Omental fat pad (tissue), 4 donors: ENCODE results near the gene LRRC39. TPM values are rescaled to one million over a fixed set of nuclear protein-coding genes. Genes with fewer than 3 reads are reported as not detected.

Experiments used
- ATAC-seq: fragments of 150-250 bp; one replicate; pipeline ENCODE4 v1.9.1; 2016; ENCODE audit warnings: mild to moderate bottlenecking, moderate library complexity; ENCODE audit not compliant: low FRiP score
- DNase-seq: peaks from one replicate; pipeline ENCODE4 v3.0.0-alpha.2; 2019; ENCODE audit warnings: low spot score
- CTCF ChIP-seq, 3 donors: fragments of 450-650 bp; IDR thresholded peaks; one replicate each; pipeline ENCODE4 v1.5.1; 2016 to 2017; ENCODE audit warnings: antibody characterized with exemption in 3 of 3, mild to moderate bottlenecking in 3 of 3, moderate library complexity in 2 of 3
- total RNA-seq, 4 donors: library from RNA; depleted of rRNA; stranded (reverse); fragments of >200 nt; gene quantifications; one replicate each; pipeline ENCODE4 v1.1.0, GENCODE V29; 2016

The LRRC39 gene
- total RNA-seq, 4 donors from 2014 or later: 0.50 to 1.4 (median 1.2) TPM

DNA sequence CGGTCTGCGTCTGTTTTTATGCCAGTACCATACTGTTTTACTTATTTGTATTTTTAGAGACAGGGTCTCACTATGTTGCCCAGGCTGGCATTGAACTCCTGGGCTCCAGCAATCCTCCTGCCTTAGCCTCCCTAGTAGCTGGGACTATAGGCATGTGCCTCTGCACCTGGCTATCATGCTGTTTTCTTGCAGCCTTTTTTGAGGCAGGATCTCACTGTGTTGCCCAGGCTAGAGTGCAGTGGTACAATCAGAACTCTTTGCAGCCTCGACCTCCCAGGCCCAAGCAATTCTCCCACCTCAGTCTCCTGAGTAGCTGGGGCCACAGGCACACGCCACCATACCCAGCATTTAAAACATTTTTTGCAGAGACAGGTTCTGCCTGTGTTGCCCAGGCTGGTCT is 5.3 kb upstream of the LRRC39 start:
- ATAC-seq (no peak), DNase-seq (no peak)
- no peak for TF ChIP-seq CTCF (IDR thresholded peaks at IDR 0.05)

DNA sequence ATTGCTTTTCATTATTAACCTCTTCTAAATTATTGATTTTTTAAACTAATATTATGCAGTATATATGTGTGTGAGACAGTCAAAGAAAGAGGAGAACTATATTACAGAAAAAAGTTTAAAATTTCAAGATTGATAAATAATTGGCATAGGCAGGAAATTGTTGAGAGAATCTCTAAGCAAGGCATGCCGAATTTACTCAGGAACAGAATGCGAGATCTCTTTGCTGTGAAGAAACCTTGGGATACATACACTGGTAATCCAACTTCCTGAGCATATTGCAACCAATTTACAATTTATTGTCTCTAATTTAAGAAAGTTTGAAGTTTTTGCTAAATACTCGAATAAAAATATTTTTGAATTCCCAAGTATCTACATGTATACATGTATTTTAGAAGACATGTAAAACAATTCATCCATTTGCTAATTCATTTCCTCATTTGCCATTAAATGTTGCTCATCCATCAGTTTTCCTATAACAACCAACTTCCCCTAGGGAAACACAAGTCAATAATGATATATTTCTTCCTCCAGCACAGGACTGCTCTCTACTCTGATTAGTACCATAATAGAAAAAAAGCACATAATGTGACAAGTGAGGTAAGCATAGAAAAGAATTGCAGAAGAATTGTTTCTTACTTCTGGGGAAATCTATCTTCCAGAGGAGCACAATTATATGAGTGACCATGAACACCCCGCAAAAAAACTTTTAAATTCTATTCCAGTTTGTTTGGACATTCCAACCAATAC is 588 bp downstream of the LRRC39 start:
- ATAC-seq (no peak), DNase-seq (no peak)
- no peak for TF ChIP-seq CTCF (IDR thresholded peaks at IDR 0.05)

- DNase-seq (no peak), ATAC-seq (no peak)
- TF ChIP-seq CTCF (IDR thresholded peaks at IDR 0.05): no peak
Measured at GRCh38 chr1:100168051-100168450, 10.0 kb downstream of the LRRC39 start.

- TF ChIP-seq CTCF (IDR thresholded peaks at IDR 0.05): no peak
- no peak for ATAC-seq
- no peak for DNase-seq
Measured at GRCh38 chr1:100164702-100165101, 13.4 kb downstream of the LRRC39 start.

DNA sequence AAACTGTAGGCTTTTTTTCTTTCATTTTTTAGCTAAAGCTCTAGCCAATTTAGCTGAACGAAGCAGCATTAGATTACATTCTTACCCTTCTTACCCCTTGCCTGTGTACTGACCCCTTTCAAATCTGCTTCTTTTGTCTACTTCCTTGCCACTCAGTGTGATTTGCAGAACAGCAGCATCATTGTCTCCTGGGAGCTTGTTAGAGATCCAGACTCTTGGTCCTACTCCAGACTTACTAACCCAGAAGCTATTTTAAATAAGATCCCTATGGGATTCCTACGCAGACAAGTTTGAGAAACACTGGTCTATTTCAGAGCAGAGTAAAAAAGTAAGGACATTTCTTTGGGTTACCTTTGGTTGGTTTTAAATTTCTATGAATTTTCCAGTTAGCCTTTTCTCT is 13.8 kb downstream of the LRRC39 start:
- ATAC-seq (no peak), DNase-seq (no peak)
- no peak for TF ChIP-seq CTCF (IDR thresholded peaks at IDR 0.05)

GRCh38 chr1:100162881-100163280 is 15.2 kb downstream of the LRRC39 start:
- no peak for DNase-seq
- ATAC-seq: no peak
- TF ChIP-seq CTCF (IDR thresholded peaks at IDR 0.05): no peak

- no peak for TF ChIP-seq CTCF (IDR thresholded peaks at IDR 0.05)
- no peak for ATAC-seq
Measured at GRCh38 chr1:100152271-100152670, 25.8 kb downstream of the LRRC39 start.

More at GRCh38 chr1:100152271-100152670, 25.8 kb downstream of the LRRC39 start:
- no peak for DNase-seq
